Nasal cavity respiratory epithelium epithelial cell of viscerocranial mucosa (primary cell): ENCODE measurements around the gene ZBBX. TPM values are rescaled to one million over a fixed set of nuclear protein-coding genes. Genes with fewer than 3 reads are reported as not detected.

ENCODE experiments used
- total RNA-seq: library from RNA; depleted of rRNA; stranded (reverse); fragments of >200 nt; gene quantifications from 2 replicates; pipeline ENCODE4 v1.2.3, GENCODE V29; 2014

The ZBBX gene, protein sequence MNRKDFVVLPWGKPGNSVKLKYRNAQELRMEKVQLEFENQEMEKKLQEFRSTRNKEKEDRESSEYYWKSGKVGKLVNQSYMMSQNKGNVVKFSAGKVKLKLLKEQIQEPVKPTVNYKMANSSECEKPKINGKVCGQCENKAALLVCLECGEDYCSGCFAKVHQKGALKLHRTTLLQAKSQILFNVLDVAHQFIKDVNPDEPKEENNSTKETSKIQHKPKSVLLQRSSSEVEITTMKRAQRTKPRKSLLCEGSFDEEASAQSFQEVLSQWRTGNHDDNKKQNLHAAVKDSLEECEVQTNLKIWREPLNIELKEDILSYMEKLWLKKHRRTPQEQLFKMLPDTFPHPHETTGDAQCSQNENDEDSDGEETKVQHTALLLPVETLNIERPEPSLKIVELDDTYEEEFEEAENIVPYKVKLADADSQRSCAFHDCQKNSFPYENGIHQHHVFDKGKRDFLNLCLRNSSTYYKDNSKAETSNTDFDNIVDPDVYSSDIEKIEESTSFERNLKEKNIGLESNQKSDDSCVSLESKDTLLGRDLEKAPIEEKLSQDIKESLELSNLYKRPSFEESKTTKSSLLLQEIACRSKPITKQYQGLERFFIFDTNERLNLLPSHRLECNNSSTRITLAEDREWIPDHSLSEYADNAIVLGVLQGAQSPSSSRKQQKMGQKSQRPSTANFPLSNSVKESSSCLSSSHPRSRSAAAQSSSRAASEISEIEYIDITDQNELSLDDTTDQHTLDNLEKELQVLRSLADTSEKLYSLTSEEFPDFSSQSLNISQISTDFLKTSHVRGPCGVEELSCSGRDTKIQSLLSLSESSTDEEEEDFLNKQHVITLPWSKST
- 0.07 TPM in 1 of 2 replicates, not detected in the other for total RNA-seq

GRCh38 chr3:167380004-167380689, at the start of gene ZBBX:
ZBBX (minus strand) TSS chr3:167380297; CDS start chr3:167372901, 7,396 bp downstream.

Other genes with a start within 250 kb of the ZBBX start
- gene SERPINI2, start 93.7 kb upstream of the ZBBX start, total RNA-seq: not detected in 2 replicates